ENCODE results near the gene DENND6B. TPM values are rescaled to one million over a fixed set of nuclear protein-coding genes. Genes with fewer than 3 reads are reported as not detected.

DENND6B gene
- total RNA-seq, 1 donor from 2014 or later: 32.1 TPM

DNA sequence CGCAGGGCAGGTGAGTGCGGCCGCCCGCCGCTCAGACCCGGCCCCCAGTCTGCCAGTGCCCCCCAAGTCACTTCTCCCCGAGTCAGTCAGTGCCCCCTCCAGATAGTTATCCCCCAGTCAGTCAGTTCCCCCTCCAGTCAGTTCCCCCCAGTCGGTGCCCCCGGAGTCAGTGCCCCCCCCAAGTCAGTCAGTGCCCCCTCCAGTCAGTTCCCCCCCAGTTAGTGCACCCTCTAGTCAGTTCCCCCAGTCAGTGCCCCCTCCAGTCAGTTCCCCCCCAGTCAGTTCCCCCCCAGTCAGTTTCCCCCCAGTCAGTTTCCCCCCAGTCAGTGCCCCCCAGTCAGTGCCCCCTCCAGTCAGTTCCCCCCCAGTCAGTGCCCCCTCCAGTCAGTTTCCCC, 16.7 kb upstream of the DENND6B start:
- Mint-ChIP-seq H3K27me3 (ENCODE audit: unreplicated experiment) (no peaks in the 10 kb centered on the region), H3K27ac (ENCODE audit: unreplicated experiment) (no peak overlapping the region), H3K4me3 (ENCODE audit: unreplicated experiment) (peak overlapping the region; percentile 72), H3K4me1 (ENCODE audit: low read depth, unreplicated experiment) (no peaks in the 10 kb centered on the region), H3K36me3 (ENCODE audit: unreplicated experiment) (no peaks in the 10 kb centered on the region), H3K9me3 (ENCODE audit: unreplicated experiment) (peaks cover 3% of the 10 kb centered on the region)
- TF ChIP-seq, protein P1, sequence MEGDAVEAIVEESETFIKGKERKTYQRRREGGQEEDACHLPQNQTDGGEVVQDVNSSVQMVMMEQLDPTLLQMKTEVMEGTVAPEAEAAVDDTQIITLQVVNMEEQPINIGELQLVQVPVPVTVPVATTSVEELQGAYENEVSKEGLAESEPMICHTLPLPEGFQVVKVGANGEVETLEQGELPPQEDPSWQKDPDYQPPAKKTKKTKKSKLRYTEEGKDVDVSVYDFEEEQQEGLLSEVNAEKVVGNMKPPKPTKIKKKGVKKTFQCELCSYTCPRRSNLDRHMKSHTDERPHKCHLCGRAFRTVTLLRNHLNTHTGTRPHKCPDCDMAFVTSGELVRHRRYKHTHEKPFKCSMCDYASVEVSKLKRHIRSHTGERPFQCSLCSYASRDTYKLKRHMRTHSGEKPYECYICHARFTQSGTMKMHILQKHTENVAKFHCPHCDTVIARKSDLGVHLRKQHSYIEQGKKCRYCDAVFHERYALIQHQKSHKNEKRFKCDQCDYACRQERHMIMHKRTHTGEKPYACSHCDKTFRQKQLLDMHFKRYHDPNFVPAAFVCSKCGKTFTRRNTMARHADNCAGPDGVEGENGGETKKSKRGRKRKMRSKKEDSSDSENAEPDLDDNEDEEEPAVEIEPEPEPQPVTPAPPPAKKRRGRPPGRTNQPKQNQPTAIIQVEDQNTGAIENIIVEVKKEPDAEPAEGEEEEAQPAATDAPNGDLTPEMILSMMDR (IDR thresholded peaks at IDR 0.05; ENCODE audit: partially characterized antibody, unreplicated experiment): no peak
- no peak for DNase-seq

DNA sequence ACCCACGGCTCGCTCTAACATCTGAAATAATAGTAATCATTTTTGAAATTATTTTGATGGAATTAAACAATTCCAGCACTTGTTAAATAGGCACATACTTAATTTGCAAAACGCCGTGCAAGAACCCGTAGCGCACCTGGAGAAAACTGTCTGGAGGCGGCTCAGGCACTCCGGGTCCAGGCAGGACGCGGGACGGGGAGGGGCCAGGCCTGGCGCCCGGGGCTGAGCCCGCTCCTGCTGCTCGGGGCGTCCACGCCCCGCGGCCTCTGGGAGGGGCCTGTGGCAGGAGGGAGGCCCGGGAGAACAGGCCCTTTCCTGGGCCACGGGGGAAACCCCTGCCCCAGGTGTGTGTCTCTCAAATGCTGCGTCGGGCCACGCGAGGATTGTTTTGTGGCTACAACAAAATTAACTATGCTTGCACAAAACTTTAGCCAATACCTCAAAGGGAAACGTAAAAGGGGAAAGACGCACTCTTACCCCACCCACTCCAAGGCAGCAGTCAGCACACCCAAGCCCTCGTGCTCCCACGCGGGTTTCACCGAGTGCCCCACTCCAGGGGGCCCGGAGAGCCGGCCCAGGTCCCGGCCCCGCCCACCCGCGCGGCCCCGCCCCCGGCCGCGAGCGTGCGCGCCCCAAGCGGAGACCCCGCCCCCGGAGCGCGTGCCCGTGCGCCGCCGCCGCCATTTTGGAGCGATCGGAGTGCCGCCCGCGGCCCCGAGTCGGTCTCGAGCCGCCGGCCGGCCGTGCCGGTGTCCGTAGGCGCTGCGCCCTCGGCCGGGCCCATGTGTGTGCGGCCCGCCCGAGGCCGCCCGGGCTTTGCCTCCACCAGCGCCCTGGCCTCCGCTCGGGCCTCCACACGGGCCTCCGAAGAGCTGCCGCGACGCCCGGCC, 16.1 kb upstream of the DENND6B start, which contains the start of gene PPP6R2:
TSS of gene PPP6R2 (plus strand) at position 677 of the 890 bp plus-strand sequence. CDS start 50,582 bp downstream, outside the sequence.
- TF ChIP-seq, protein P1 (IDR thresholded peaks at IDR 0.05; ENCODE audit: partially characterized antibody, unreplicated experiment): peak; percentile 65
- Mint-ChIP-seq H3K4me3 (ENCODE audit: unreplicated experiment) (peak within 1 kb of the TSS; percentile 89), H3K4me1 (ENCODE audit: low read depth, unreplicated experiment) (no peaks in the 10 kb centered on the region), H3K27ac (ENCODE audit: unreplicated experiment) (peak within 1 kb of the TSS; percentile 66), H3K36me3 (ENCODE audit: unreplicated experiment) (no peaks in the 10 kb centered on the region), H3K9me3 (ENCODE audit: unreplicated experiment) (peaks cover 3% of the 10 kb centered on the region), H3K27me3 (ENCODE audit: unreplicated experiment) (no peaks in the 10 kb centered on the region)
- DNase-seq: peak; percentile 90

DNA sequence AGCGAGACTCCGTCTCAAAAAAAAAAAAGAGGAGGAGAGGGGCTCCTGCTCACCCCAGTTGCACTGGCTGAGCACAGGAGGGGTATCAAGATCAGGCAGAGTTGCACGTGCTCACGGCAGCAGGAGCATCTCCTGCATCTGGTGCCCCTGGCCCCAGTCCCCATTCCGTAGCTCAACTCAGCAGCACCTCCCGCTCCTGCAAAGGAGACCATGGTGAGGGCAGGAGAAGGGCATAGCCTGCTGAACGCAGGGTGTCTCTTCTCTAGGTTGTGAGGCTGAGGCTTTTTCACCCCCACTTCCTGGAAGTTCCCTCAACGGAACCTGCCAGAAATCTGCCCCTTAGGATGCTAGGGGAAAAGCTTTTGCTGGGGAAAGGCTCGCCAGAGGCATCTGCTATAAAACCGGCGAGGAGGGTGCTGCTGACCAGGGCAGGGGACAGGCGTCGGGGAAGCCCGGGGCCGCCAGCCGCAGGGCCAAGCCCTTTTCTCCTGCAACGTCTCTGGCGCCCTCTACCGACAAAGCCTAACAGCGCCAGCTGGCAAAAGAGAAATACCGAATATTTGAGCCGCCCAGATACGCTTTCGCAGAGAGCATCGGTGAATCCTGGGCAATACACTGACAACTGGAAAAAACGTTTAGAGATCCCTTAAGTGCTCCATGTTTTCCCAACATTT, 15.3 kb upstream of the DENND6B start:
- TF ChIP-seq, protein P1 (IDR thresholded peaks at IDR 0.05; ENCODE audit: partially characterized antibody, unreplicated experiment): peak; percentile 93
- no peaks in the 10 kb centered on the region for H3K4me1 Mint-ChIP-seq (ENCODE audit: low read depth, unreplicated experiment)
- no peaks in the 10 kb centered on the region for H3K27me3 Mint-ChIP-seq (ENCODE audit: unreplicated experiment)
- no peaks in the 10 kb centered on the region for H3K36me3 Mint-ChIP-seq (ENCODE audit: unreplicated experiment)
- peak overlapping the region; percentile 89 for H3K4me3 Mint-ChIP-seq (ENCODE audit: unreplicated experiment)
- peak overlapping the region; percentile 66 for H3K27ac Mint-ChIP-seq (ENCODE audit: unreplicated experiment)
- DNase-seq: peak; percentile 94
- H3K9me3 Mint-ChIP-seq (ENCODE audit: unreplicated experiment): peaks cover 3% of the 10 kb centered on the region

DNA sequence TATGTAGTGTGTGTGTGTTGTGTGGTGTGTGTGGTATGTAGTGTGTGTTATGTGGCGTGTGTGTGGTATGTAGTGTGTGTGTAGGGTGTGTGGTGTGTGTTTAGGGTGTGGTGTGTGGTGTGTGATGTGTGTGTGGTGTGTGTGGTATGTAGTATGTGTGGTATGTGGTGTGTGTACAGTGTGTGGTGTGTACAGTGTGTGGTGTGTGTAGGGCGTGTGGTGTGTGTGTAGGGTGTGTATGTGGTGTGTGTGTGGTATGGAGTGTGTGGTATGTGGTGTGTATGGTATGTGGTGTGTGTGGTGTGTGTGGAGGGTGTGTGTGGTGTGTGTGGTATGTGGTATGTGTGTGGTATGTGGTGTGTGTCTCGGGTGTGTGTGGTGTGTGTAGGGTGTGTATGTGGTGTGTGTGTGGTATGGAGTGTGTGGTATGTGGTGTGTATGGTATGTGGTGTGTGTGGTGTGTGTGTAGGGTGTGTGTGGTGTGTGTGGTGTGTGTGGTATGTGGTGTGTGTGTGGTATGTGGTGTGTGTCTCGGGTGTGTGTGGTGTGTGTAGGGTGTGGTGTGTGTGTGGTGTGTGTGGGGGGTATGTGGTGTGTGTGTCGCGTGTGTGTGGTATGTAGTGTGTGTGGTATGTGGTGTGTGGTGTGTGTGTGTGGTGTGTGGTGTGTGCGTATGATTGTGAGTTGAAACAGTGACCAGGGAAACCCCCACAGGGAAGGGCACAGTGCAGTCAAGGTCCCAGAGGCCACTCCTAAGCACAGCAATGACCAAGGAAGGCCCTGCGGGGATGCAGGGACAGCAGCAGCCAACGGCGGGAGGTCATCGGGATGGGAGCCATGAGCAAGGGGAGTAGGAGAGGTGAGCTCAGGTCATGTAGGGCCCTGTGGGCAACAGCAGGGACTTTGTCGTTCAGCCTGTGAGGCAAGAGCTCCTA, 13.4 kb upstream of the DENND6B start:
- Mint-ChIP-seq H3K4me3 (ENCODE audit: unreplicated experiment) (no peak overlapping the region), H3K36me3 (ENCODE audit: unreplicated experiment) (no peaks in the 10 kb centered on the region), H3K27me3 (ENCODE audit: unreplicated experiment) (no peaks in the 10 kb centered on the region), H3K9me3 (ENCODE audit: unreplicated experiment) (peaks cover 3% of the 10 kb centered on the region), H3K27ac (ENCODE audit: unreplicated experiment) (no peak overlapping the region), H3K4me1 (ENCODE audit: low read depth, unreplicated experiment) (no peaks in the 10 kb centered on the region)
- TF ChIP-seq, protein P1 (IDR thresholded peaks at IDR 0.05; ENCODE audit: partially characterized antibody, unreplicated experiment): no peak
- peak; percentile 52 for DNase-seq
